HEK293T (cell line): ENCODE measurements around the gene UVSSA.

ENCODE experiments used
- CTCF ChIA-PET: fragments of 350-600 bp; formaldehyde crosslinking; extraction: SDS; loops from one replicate; lab custom pipeline; 2021; ENCODE audit warnings: antibody characterized with exemption, inconsistent platforms; lab: Yijun Ruan, JAX
- POLR2A ChIA-PET: fragments of 350-600 bp; formaldehyde crosslinking; extraction: SDS; loops from one replicate; lab custom pipeline; 2020; ENCODE audit warnings: antibody characterized with exemption, inconsistent platforms; lab: Yijun Ruan, JAX
- DNase-seq: peaks from one replicate; pipeline ENCODE4 v3.0.0; 2012; ENCODE audit warnings: mixed read lengths; ENCODE audit errors: extremely low spot score
- ARNT ChIP-seq: fragments of 450-650 bp; IDR thresholded peaks from 2 replicates; pipeline ENCODE4 v1.6.1; 2017; ENCODE audit warnings: mild to moderate bottlenecking
- BHLHE40 ChIP-seq: fragments of 450-650 bp; IDR thresholded peaks from 2 replicates; pipeline ENCODE4 v1.6.1; 2016; ENCODE audit warnings: mild to moderate bottlenecking, moderate library complexity, borderline replicate concordance
- CTBP1 ChIP-seq: fragments of 450-650 bp; IDR thresholded peaks from 2 replicates; pipeline ENCODE4 v1.6.1; 2016; ENCODE audit warnings: borderline replicate concordance
- ELF4 ChIP-seq: fragments of 450-650 bp; IDR thresholded peaks from 2 replicates; pipeline ENCODE4 v1.6.1; 2017; ENCODE audit warnings: antibody characterized with exemption
- FOXA1 ChIP-seq: fragments of 450-650 bp; IDR thresholded peaks from 2 replicates; pipeline ENCODE4 v1.6.1; 2016; ENCODE audit warnings: mild to moderate bottlenecking
- FOXK2 ChIP-seq: fragments of 450-650 bp; IDR thresholded peaks from 2 replicates; pipeline ENCODE4 v1.6.1; 2016; ENCODE audit warnings: mild to moderate bottlenecking
- FOXM1 ChIP-seq: fragments of 450-650 bp; IDR thresholded peaks from 2 replicates; pipeline ENCODE4 v1.6.1; 2017; ENCODE audit warnings: mild to moderate bottlenecking, borderline replicate concordance
- HDGF ChIP-seq: fragments of 450-650 bp; IDR thresholded peaks from 2 replicates; pipeline ENCODE4 v1.6.1; 2017; ENCODE audit warnings: antibody characterized with exemption, borderline replicate concordance
- L3MBTL2 ChIP-seq: fragments of 450-650 bp; conservative IDR thresholded peaks from 2 replicates; pipeline ENCODE4 v1.6.1; 2016; ENCODE audit warnings: mild to moderate bottlenecking
- LEF1 ChIP-seq: fragments of 450-650 bp; IDR thresholded peaks from 2 replicates; pipeline ENCODE4 v1.6.1; 2017; ENCODE audit warnings: mild to moderate bottlenecking, borderline replicate concordance
- NFRKB ChIP-seq: fragments of 450-650 bp; IDR thresholded peaks from 2 replicates; pipeline ENCODE4 v1.6.1; 2016; ENCODE audit warnings: mild to moderate bottlenecking, moderate library complexity
- PKNOX1 ChIP-seq: fragments of 450-650 bp; IDR thresholded peaks from 2 replicates; pipeline ENCODE4 v1.6.1; 2016
- SP1 ChIP-seq: fragments of 450-650 bp; IDR thresholded peaks from 2 replicates; pipeline ENCODE4 v1.6.1; 2017
- SUZ12 ChIP-seq: fragments of 450-650 bp; IDR thresholded peaks from 2 replicates; pipeline ENCODE4 v1.6.1; 2016; ENCODE audit warnings: mild to moderate bottlenecking
- TARDBP ChIP-seq: fragments of 450-650 bp; IDR thresholded peaks from 2 replicates; pipeline ENCODE4 v1.6.1; 2016
- ZNF384 ChIP-seq: fragments of 450-650 bp; IDR thresholded peaks from 2 replicates; pipeline ENCODE4 v1.6.1; 2016

Gene UVSSA

GRCh38 chr4:1373892-1374705 is 27.1 kb downstream of the UVSSA start:
- TF ChIP-seq BHLHE40 = no peak
- TF ChIP-seq ARNT = no peak
- ChIA-PET POLR2A (no interaction called here), CTCF (no interaction called here)
- DNase-seq = no peak

- ChIA-PET CTCF (no interaction called here), POLR2A (no interaction called here)
- no peak for TF ChIP-seq SP1
- no peak for TF ChIP-seq FOXK2
- TF ChIP-seq CTBP1 = no peak
Measured at GRCh38 chr4:1374706-1375045, 27.7 kb downstream of the UVSSA start.

GRCh38 chr4:1375051-1375721 is 28.2 kb downstream of the UVSSA start:
- TF ChIP-seq HDGF (no peak), ELF4 (no peak), CTBP1 (no peak), BHLHE40 (no peak), LEF1 (no peak), SUZ12 (no peak), L3MBTL2 (no peak), NFRKB (no peak), PKNOX1 (no peak), ZNF384 (no peak), ARNT (no peak), FOXM1 (no peak), FOXA1 (no peak), SP1 (no peak), TARDBP (no peak), FOXK2 (no peak)
- CTCF ChIA-PET = no interaction called here
- DNase-seq = no peak
- POLR2A ChIA-PET = no interaction called here

More at GRCh38 chr4:1374706-1375045, 27.7 kb downstream of the UVSSA start:
- DNase-seq = no peak

GRCh38 chr4:1375761-1376322 is 28.8 kb downstream of the UVSSA start:
- DNase-seq = no peak
- TF ChIP-seq FOXA1 (no peak), FOXK2 (no peak), ZNF384 (no peak), TARDBP (no peak), NFRKB (no peak), FOXM1 (no peak), SP1 (no peak), LEF1 (no peak), CTBP1 (no peak), ELF4 (no peak), BHLHE40 (no peak)
- ChIA-PET CTCF (no interaction called here), POLR2A (no interaction called here)

- CTCF ChIA-PET = no interaction called here
- POLR2A ChIA-PET = no interaction called here
- no peak for DNase-seq
- TF ChIP-seq ZNF384 = no peak
- TF ChIP-seq LEF1 = no peak
- no peak for TF ChIP-seq ARNT
- no peak for TF ChIP-seq TARDBP
- no peak for TF ChIP-seq HDGF
- TF ChIP-seq BHLHE40 = no peak
- TF ChIP-seq FOXK2 = no peak
- TF ChIP-seq NFRKB = no peak
- TF ChIP-seq SUZ12 = no peak
- TF ChIP-seq CTBP1 = no peak
- no peak for TF ChIP-seq ELF4
- no peak for TF ChIP-seq L3MBTL2
- TF ChIP-seq PKNOX1 = no peak
- no peak for TF ChIP-seq FOXA1
Measured at GRCh38 chr4:1376391-1376840, 29.4 kb downstream of the UVSSA start.

GRCh38 chr4:1376841-1377605 is 30.0 kb downstream of the UVSSA start:
- CTCF ChIA-PET = interaction anchor here (1.2 kb wide), 1 partner anchor 22 kb away, joined by 6 read pairs; no protein-coding TSS in a partner anchor
- DNase-seq = no peak
- TF ChIP-seq CTBP1 = no peak
- no peak for TF ChIP-seq ELF4
- no peak for TF ChIP-seq HDGF
- no peak for TF ChIP-seq SP1
- TF ChIP-seq BHLHE40 = no peak
- no peak for TF ChIP-seq ZNF384
- TF ChIP-seq NFRKB = no peak
- TF ChIP-seq LEF1 = no peak
- no peak for TF ChIP-seq FOXM1
- POLR2A ChIA-PET = no interaction called here
